ENCODE data around the gene SNX20. TPM values are rescaled to one million over a fixed set of nuclear protein-coding genes. Genes with fewer than 3 reads are reported as not detected.

The SNX20 gene
- total RNA-seq, 1 experiment from 2014 or later, result not detected

DNA sequence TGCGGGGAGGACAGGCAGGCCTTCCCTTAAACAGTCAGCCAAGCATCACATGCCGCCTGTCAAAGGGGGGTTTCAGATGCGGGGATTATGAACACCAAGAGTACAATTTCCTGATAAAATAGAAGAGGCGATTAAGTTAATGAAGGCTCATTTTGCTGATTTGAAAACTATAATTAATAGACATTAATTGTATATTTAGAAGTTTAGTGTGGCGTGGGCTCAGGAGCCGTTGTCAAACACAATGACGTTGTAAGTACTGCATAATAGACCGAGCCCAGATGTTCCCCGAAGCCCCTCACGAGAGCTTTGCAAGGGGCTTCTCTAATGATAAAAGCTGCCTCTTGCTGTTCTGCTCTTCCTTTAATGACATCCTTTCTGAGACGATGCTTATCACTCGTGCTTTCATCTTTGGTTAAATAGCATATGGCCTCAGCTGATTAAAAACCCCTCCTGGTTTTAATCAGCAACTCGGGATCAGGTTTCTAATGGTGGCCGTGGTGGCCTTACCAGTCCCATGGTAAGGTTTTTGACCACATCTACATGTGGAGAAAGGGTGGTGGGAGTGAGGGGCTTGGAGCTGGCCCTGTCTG lies 28.2 kb downstream of the SNX20 start:
- DNase-seq (ENCODE audit: unreplicated experiment), result no peak
- Mint-ChIP-seq H3K9me3 (ENCODE audit: unreplicated experiment) (no peaks in the 10 kb centered on the region), H3K36me3 (ENCODE audit: insufficient read depth, unreplicated experiment) (no peaks in the 10 kb centered on the region), H3K4me3 (ENCODE audit: unreplicated experiment) (no peak overlapping the region), H3K4me1 (ENCODE audit: insufficient read depth, unreplicated experiment) (no peaks in the 10 kb centered on the region), H3K27ac (ENCODE audit: low read depth, unreplicated experiment) (no peak overlapping the region), H3K27me3 (ENCODE audit: insufficient read depth, unreplicated experiment) (peaks cover 10% of the 10 kb centered on the region)
- ChIA-PET POLR2A (interaction anchor here (0.5 kb wide), 1 partner anchor 451 kb away, joined by 3 read pairs; no protein-coding TSS in a partner anchor), CTCF (interaction anchor here (1.8 kb wide), 1 partner anchor 12 kb away, joined by 9 read pairs; no protein-coding TSS in a partner anchor)
- BruUV-seq (replicated peaks), result no TSS peak
- no peak for TF ChIP-seq CTCF (IDR thresholded peaks at IDR 0.05; ENCODE audit: unreplicated experiment)
- intact Hi-C loops (cut with micrococcal nuclease), result no loop called here

- Mint-ChIP-seq H3K9me3 (ENCODE audit: unreplicated experiment) (no peaks in the 10 kb centered on the region), H3K36me3 (ENCODE audit: insufficient read depth, unreplicated experiment) (no peaks in the 10 kb centered on the region), H3K4me1 (ENCODE audit: insufficient read depth, unreplicated experiment) (no peaks in the 10 kb centered on the region), H3K27me3 (ENCODE audit: insufficient read depth, unreplicated experiment) (peaks cover 10% of the 10 kb centered on the region), H3K4me3 (ENCODE audit: unreplicated experiment) (no peak overlapping the region), H3K27ac (ENCODE audit: low read depth, unreplicated experiment) (no peak overlapping the region)
- BruUV-seq (replicated peaks), result no TSS peak
- CTCF ChIA-PET, result interaction anchor here (0.6 to 1.1 kb wide), 4 partner anchors 12 to 155 kb away, joined by 3 read pairs; no protein-coding TSS in a partner anchor
- intact Hi-C loops (cut with micrococcal nuclease), result no loop called here
- no peak for TF ChIP-seq CTCF (IDR thresholded peaks at IDR 0.05; ENCODE audit: unreplicated experiment)
- DNase-seq (ENCODE audit: unreplicated experiment), result no peak
- POLR2A ChIA-PET, result no interaction called here
These were observed 29.2 kb downstream of the SNX20 start for GRCh38 chr16:50651835-50652438.

- no peak for TF ChIP-seq CTCF (IDR thresholded peaks at IDR 0.05; ENCODE audit: unreplicated experiment)
- Mint-ChIP-seq H3K4me1 (ENCODE audit: insufficient read depth, unreplicated experiment) (no peaks in the 10 kb centered on the region), H3K9me3 (ENCODE audit: unreplicated experiment) (no peaks in the 10 kb centered on the region), H3K27ac (ENCODE audit: low read depth, unreplicated experiment) (no peak overlapping the region), H3K27me3 (ENCODE audit: insufficient read depth, unreplicated experiment) (peaks cover 10% of the 10 kb centered on the region), H3K36me3 (ENCODE audit: insufficient read depth, unreplicated experiment) (no peaks in the 10 kb centered on the region), H3K4me3 (ENCODE audit: unreplicated experiment) (no peak overlapping the region)
- BruUV-seq (replicated peaks), result no TSS peak
- intact Hi-C loops (cut with micrococcal nuclease), result no loop called here
- no peak for DNase-seq (ENCODE audit: unreplicated experiment)
- POLR2A ChIA-PET, result interaction anchor here (0.6 to 1.2 kb wide), 2 partner anchors 11 to 414 kb away, joined by 3 to 4 read pairs; no protein-coding TSS in a partner anchor
- CTCF ChIA-PET, result interaction anchor here (0.9 to 2.0 kb wide), 4 partner anchors 20 to 621 kb away, joined by 3 to 17 read pairs (median 5); no protein-coding TSS in a partner anchor
These were observed 34.8 kb downstream of the SNX20 start for GRCh38 chr16:50646345-50646744.

GRCh38 chr16:50645563-50646220 lies 35.4 kb downstream of the SNX20 start:
- H3K27me3 Mint-ChIP-seq (ENCODE audit: insufficient read depth, unreplicated experiment), result peaks cover 10% of the 10 kb centered on the region
- no peak overlapping the region for H3K4me3 Mint-ChIP-seq (ENCODE audit: unreplicated experiment)
- intact Hi-C loops (cut with micrococcal nuclease), result no loop called here
- no peak for TF ChIP-seq CTCF (IDR thresholded peaks at IDR 0.05; ENCODE audit: unreplicated experiment)
- no TSS peak for BruUV-seq (replicated peaks)
- POLR2A ChIA-PET, result interaction anchor here (0.6 to 1.2 kb wide), 4 partner anchors 11 to 414 kb away, joined by 3 to 4 read pairs (median 4); no protein-coding TSS in a partner anchor
- H3K27ac Mint-ChIP-seq (ENCODE audit: low read depth, unreplicated experiment), result no peak overlapping the region
- H3K36me3 Mint-ChIP-seq (ENCODE audit: insufficient read depth, unreplicated experiment), result no peaks in the 10 kb centered on the region
- H3K4me1 Mint-ChIP-seq (ENCODE audit: insufficient read depth, unreplicated experiment), result no peaks in the 10 kb centered on the region
- CTCF ChIA-PET, result interaction anchor here (0.9 to 2.0 kb wide), 6 partner anchors 21 to 620 kb away, joined by 3 to 17 read pairs (median 6); no protein-coding TSS in a partner anchor
- H3K9me3 Mint-ChIP-seq (ENCODE audit: unreplicated experiment), result no peaks in the 10 kb centered on the region
- DNase-seq (ENCODE audit: unreplicated experiment), result no peak
